ENCODE results near the gene ACACA.

Gene ACACA

GRCh38 chr17:37340804-37341203 is 65.8 kb downstream of the ACACA start:
- no peak for DNase-seq

- no peak for DNase-seq
These were observed 67.3 kb downstream of the ACACA start for GRCh38 chr17:37339321-37339720.

- no peak for DNase-seq
These were observed 67.8 kb downstream of the ACACA start for GRCh38 chr17:37338847-37339246.

GRCh38 chr17:37327341-37328090 is 79.1 kb downstream of the ACACA start:
- no peak for DNase-seq

- DNase-seq: no peak
These were observed 83.6 kb downstream of the ACACA start for GRCh38 chr17:37322826-37323561.

- DNase-seq: no peak
These were observed 84.5 kb downstream of the ACACA start for GRCh38 chr17:37322106-37322505.

GRCh38 chr17:37318931-37319594 is 87.6 kb downstream of the ACACA start:
- DNase-seq: no peak

- DNase-seq: no peak
These were observed 88.8 kb downstream of the ACACA start for GRCh38 chr17:37317867-37318266.

GRCh38 chr17:37315601-37316000 is 91.0 kb downstream of the ACACA start:
- DNase-seq: no peak

- no peak for DNase-seq
These were observed 94.3 kb downstream of the ACACA start for GRCh38 chr17:37312137-37312923.

GRCh38 chr17:37310940-37311339 is 95.7 kb downstream of the ACACA start:
- no peak for DNase-seq

GRCh38 chr17:37309051-37309450 is 97.6 kb downstream of the ACACA start:
- no peak for DNase-seq

- no peak for DNase-seq
These were observed 101.2 kb downstream of the ACACA start for GRCh38 chr17:37305406-37305905.

- no peak for DNase-seq
These were observed 105.3 kb downstream of the ACACA start for GRCh38 chr17:37301288-37301687.

GRCh38 chr17:37300683-37301082 is 106.0 kb downstream of the ACACA start:
- DNase-seq: no peak

GRCh38 chr17:37299257-37299980 is 107.2 kb downstream of the ACACA start:
- no peak for DNase-seq

GRCh38 chr17:37295888-37296287 is 110.7 kb downstream of the ACACA start:
- no peak for DNase-seq

- no peak for DNase-seq
These were observed 111.7 kb downstream of the ACACA start for GRCh38 chr17:37294888-37295287.

- no peak for DNase-seq
These were observed 112.9 kb downstream of the ACACA start for GRCh38 chr17:37293770-37294169.

- DNase-seq: no peak
These were observed 114.1 kb downstream of the ACACA start for GRCh38 chr17:37292429-37293139.

GRCh38 chr17:37291351-37291750 is 115.3 kb downstream of the ACACA start:
- DNase-seq: no peak

Data from activated CD4-positive, alpha-beta T cell treated with anti-CD3 and anti-CD28 coated beads, Interleukin-10, Interleukin-2, amounts not matched to agents 100 ng/mL and 50 ng/mL, durations not matched to agents 16 hours and 8 hours (primary cell).